LNCaP clone FGC (cell line): Measurements from ENCODE around the gene CCDC181.

ENCODE experiments used
- DNase-seq: peaks from one replicate; pipeline ENCODE4 v3.0.0-alpha.2; 2011; ENCODE audit warnings: low read depth
- H3K4me3 ChIP-seq: 2 replicates; pipeline ENCODE4 v1.5.1; 2011; ENCODE audit warnings: mild to moderate bottlenecking, low read depth, low read length, control low read depth
- CTCF ChIP-seq: IDR thresholded peaks from 2 replicates; pipeline ENCODE4 v1.5.1; 2012; ENCODE audit warnings: mild to moderate bottlenecking; ENCODE audit not compliant: control insufficient read depth, insufficient read depth; ENCODE audit errors: extremely low read depth

CCDC181 gene

GRCh38 chr1:169360415-169360814, 66.9 kb downstream of the CCDC181 start:
- no peak for DNase-seq
- H3K4me3 ChIP-seq, result no peak overlapping the region
- no peak for TF ChIP-seq CTCF

- peak; percentile 63 for DNase-seq
- no peak overlapping the region for H3K4me3 ChIP-seq
- peak; percentile 75 for TF ChIP-seq CTCF
These were observed 78.8 kb downstream of the CCDC181 start for GRCh38 chr1:169348383-169349036.

- no peak for DNase-seq
- H3K4me3 ChIP-seq, result no peak overlapping the region
- no peak for TF ChIP-seq CTCF
These were observed 79.4 kb downstream of the CCDC181 start for GRCh38 chr1:169347688-169348382.

- H3K4me3 ChIP-seq, result no peak overlapping the region
- no peak for DNase-seq
- no peak for TF ChIP-seq CTCF
These were observed 81.2 kb downstream of the CCDC181 start for GRCh38 chr1:169346036-169346589.

DNA sequence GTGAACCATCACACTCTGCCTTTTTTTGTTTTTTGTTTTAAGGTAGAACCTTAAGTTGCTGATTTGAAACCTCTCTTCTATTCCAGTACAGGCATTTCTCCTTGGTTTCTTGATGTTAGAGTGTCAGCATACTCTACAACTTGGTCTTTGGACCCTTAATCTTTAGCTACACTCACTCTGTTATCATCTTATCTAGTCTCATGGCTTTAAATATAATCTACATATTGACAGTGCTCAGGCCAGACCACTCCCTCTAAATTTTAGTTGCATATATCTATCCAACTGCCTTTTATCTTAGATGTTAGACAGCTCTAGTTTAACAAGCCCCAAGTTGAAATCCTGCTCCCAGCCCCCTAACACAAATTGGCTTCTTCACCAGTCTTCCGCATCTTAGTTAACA, 81.8 kb downstream of the CCDC181 start:
- no peak overlapping the region for H3K4me3 ChIP-seq
- DNase-seq, result no peak
- TF ChIP-seq CTCF, result no peak
